Suppressor macrophage treated with lipopolysaccharide for 1 hour (primary cell): ENCODE results near the gene ZNF135.

Experiments
- DNase-seq, 3 donors: peaks; one replicate each; pipeline ENCODE4 v3.0.0-alpha.2; 2020 to 2022

ZNF135 gene

GRCh38 chr19:58047672-58048071 lies 11.4 kb upstream of the ZNF135 start:
- DNase-seq = no peak

- no peak for DNase-seq
These were observed 6.8 kb upstream of the ZNF135 start for GRCh38 chr19:58052256-58052655.

GRCh38 chr19:58053480-58054156 lies 5.5 kb upstream of the ZNF135 start:
- no peak for DNase-seq

- no peak for DNase-seq
These were observed 3.9 kb upstream of the ZNF135 start for GRCh38 chr19:58054901-58055874.

- no peak for DNase-seq
These were observed 2.8 kb upstream of the ZNF135 start for GRCh38 chr19:58056261-58056660.

- DNase-seq = no peak
These were observed 2.2 kb upstream of the ZNF135 start for GRCh38 chr19:58056861-58057260.

- no peak for DNase-seq
These were observed 615 bp upstream of the ZNF135 start for GRCh38 chr19:58058467-58058866.

- DNase-seq = no peak
These were observed 593 bp downstream of the ZNF135 start for GRCh38 chr19:58059671-58060078.

GRCh38 chr19:58060231-58060630 lies 1.1 kb downstream of the ZNF135 start:
- DNase-seq = no peak

- no peak for DNase-seq
These were observed 4.6 kb downstream of the ZNF135 start for GRCh38 chr19:58063712-58064111.

- DNase-seq = no peak
These were observed 8.3 kb downstream of the ZNF135 start for GRCh38 chr19:58067240-58067912.

- DNase-seq = no peak
These were observed 20.7 kb downstream of the ZNF135 start for GRCh38 chr19:58079792-58080191.

- DNase-seq = no peak
These were observed 23.9 kb downstream of the ZNF135 start for GRCh38 chr19:58083021-58083420.

GRCh38 chr19:58084596-58085347 lies 25.7 kb downstream of the ZNF135 start:
- no peak for DNase-seq

GRCh38 chr19:58085348-58085875 lies 26.3 kb downstream of the ZNF135 start:
- DNase-seq = no peak

GRCh38 chr19:58086825-58087710 lies 28.0 kb downstream of the ZNF135 start:
- no peak for DNase-seq

- DNase-seq = no peak
These were observed 29.5 kb downstream of the ZNF135 start for GRCh38 chr19:58088521-58089052.

- DNase-seq = no peak
These were observed 30.8 kb downstream of the ZNF135 start for GRCh38 chr19:58089846-58090245.

- DNase-seq = no peak
These were observed 32.3 kb downstream of the ZNF135 start for GRCh38 chr19:58091251-58091995.

GRCh38 chr19:58093071-58093470 lies 34.0 kb downstream of the ZNF135 start:
- DNase-seq = no peak
